ENCODE results near the gene MSANTD3.

Gene MSANTD3

DNA sequence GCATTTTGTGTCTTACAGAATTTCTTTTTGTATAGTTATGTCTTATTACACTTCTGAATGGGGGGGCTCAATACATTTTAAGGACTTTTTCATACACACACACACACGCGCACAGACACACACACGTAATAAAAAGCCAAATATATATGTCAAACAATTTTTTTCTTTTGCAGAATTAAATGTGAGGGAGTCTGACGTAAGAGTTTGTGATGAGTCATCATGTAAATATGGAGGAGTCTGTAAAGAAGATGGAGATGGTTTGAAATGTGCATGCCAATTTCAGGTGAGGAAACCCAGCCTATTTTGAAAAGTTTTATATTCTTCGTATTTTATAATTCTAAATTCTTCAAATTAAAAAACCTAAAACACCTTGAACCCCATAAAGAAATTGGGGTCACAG is 71.6 kb downstream of the MSANTD3 start:
- Histone ChIP-seq H3K27me3 (ENCODE audit: control insufficient read depth in 2 of 2, insufficient read depth in 2 of 2, low read length in 2 of 2) (no peaks in the 10 kb centered on the region), H3K27ac (ENCODE audit: low read depth in 2 of 2, low read length in 2 of 2) (no peak overlapping the region), H3K4me1 (ENCODE audit: control insufficient read depth in 2 of 2, insufficient read depth in 2 of 2, low read length in 2 of 2) (no peaks in the 10 kb centered on the region), H3K4me3 (ENCODE audit: low read length in 2 of 2) (no peak overlapping the region), H3K36me3 (ENCODE audit: control insufficient read depth in 2 of 2, insufficient read depth in 2 of 2, low read length in 2 of 2) (no peaks in the 10 kb centered on the region), H3K9ac (ENCODE audit: low read depth in 1 of 2, low read length in 2 of 2) (no peak overlapping the region), H3K9me3 (ENCODE audit: control insufficient read depth in 2 of 2, low read length in 2 of 2) (no peaks in the 10 kb centered on the region)

- Histone ChIP-seq H3K9ac (ENCODE audit: low read depth in 1 of 2, low read length in 2 of 2) (no peak overlapping the region), H3K27me3 (ENCODE audit: control insufficient read depth in 2 of 2, insufficient read depth in 2 of 2, low read length in 2 of 2) (no peaks in the 10 kb centered on the region), H3K4me3 (ENCODE audit: low read length in 2 of 2) (no peak overlapping the region), H3K9me3 (ENCODE audit: control insufficient read depth in 2 of 2, low read length in 2 of 2) (no peaks in the 10 kb centered on the region), H3K27ac (ENCODE audit: low read depth in 2 of 2, low read length in 2 of 2) (no peak overlapping the region), H3K4me1 (ENCODE audit: control insufficient read depth in 2 of 2, insufficient read depth in 2 of 2, low read length in 2 of 2) (no peaks in the 10 kb centered on the region), H3K36me3 (ENCODE audit: control insufficient read depth in 2 of 2, insufficient read depth in 2 of 2, low read length in 2 of 2) (no peaks in the 10 kb centered on the region)
Observed at GRCh38 chr9:100499460-100499859, 72.5 kb downstream of the MSANTD3 start.

GRCh38 chr9:100499866-100500265 is 72.9 kb downstream of the MSANTD3 start:
- Histone ChIP-seq H3K27me3 (ENCODE audit: control insufficient read depth in 2 of 2, insufficient read depth in 2 of 2, low read length in 2 of 2) (no peaks in the 10 kb centered on the region), H3K27ac (ENCODE audit: low read depth in 2 of 2, low read length in 2 of 2) (no peak overlapping the region), H3K36me3 (ENCODE audit: control insufficient read depth in 2 of 2, insufficient read depth in 2 of 2, low read length in 2 of 2) (no peaks in the 10 kb centered on the region), H3K4me3 (ENCODE audit: low read length in 2 of 2) (no peak overlapping the region), H3K4me1 (ENCODE audit: control insufficient read depth in 2 of 2, insufficient read depth in 2 of 2, low read length in 2 of 2) (no peaks in the 10 kb centered on the region), H3K9ac (ENCODE audit: low read depth in 1 of 2, low read length in 2 of 2) (no peak overlapping the region), H3K9me3 (ENCODE audit: control insufficient read depth in 2 of 2, low read length in 2 of 2) (no peaks in the 10 kb centered on the region)

All from mucosa of rectum (tissue), 2 donors.